ENCODE results near the gene TNFAIP8L1. TPM values are rescaled to one million over a fixed set of nuclear protein-coding genes. Genes with fewer than 3 reads are reported as not detected.
A peak's percentile ranks its signal among the peaks of the same experiment; 100 is the strongest.
"Not testable (repeated sequence)": the region's sequence is repeated elsewhere in the genome, so short reads cannot be mapped to it uniquely, and the experiment has no call there.

TNFAIP8L1 gene
- total and polyA plus RNA-seq, 2 experiments from 2014 or later: 5.1 to 18.1 TPM

- no peak overlapping the region for H3K4me3 ChIP-seq
- no peak for TF ChIP-seq CTCF (IDR thresholded peaks at IDR 0.05; ENCODE audit: low read depth, low read length)
- H3K4me1 ChIP-seq (ENCODE audit: low read depth): no peaks in the 10 kb centered on the region
- H3K9me3 ChIP-seq (ENCODE audit: low read depth): no peaks in the 10 kb centered on the region
- no peaks in the 10 kb centered on the region for H3K36me3 ChIP-seq
- no peak for DNase-seq (ENCODE audit: low read depth in 1 of 2, low spot score in 1 of 2)
- H3K27ac ChIP-seq: no peak overlapping the region
- no peaks in the 10 kb centered on the region for H3K27me3 ChIP-seq
These were observed 36.0 kb downstream of the TNFAIP8L1 start for GRCh38 chr19:4675346-4675745.

GRCh38 chr19:4676955-4677731 is 37.8 kb downstream of the TNFAIP8L1 start:
- peak; percentile 51 to 52 for DNase-seq (ENCODE audit: low read depth in 1 of 2, low spot score in 1 of 2)
- TF ChIP-seq CTCF (IDR thresholded peaks at IDR 0.05; ENCODE audit: low read depth, low read length): peak; percentile 46
- Histone ChIP-seq H3K9me3 (ENCODE audit: low read depth) (no peaks in the 10 kb centered on the region), H3K4me1 (ENCODE audit: low read depth) (no peaks in the 10 kb centered on the region), H3K27me3 (no peaks in the 10 kb centered on the region), H3K4me3 (no peak overlapping the region), H3K36me3 (no peaks in the 10 kb centered on the region), H3K27ac (no peak overlapping the region)

GRCh38 chr19:4678881-4679790 is 39.8 kb downstream of the TNFAIP8L1 start:
- peak in 1 of 2 donors; percentile 59 for DNase-seq (ENCODE audit: low read depth in 1 of 2, low spot score in 1 of 2)
- Histone ChIP-seq H3K27me3 (no peaks in the 10 kb centered on the region), H3K9me3 (ENCODE audit: low read depth) (no peaks in the 10 kb centered on the region), H3K36me3 (no peaks in the 10 kb centered on the region), H3K27ac (no peak overlapping the region), H3K4me1 (ENCODE audit: low read depth) (no peaks in the 10 kb centered on the region), H3K4me3 (no peak overlapping the region)
- TF ChIP-seq CTCF (IDR thresholded peaks at IDR 0.05; ENCODE audit: low read depth, low read length): no peak

GRCh38 chr19:4680021-4680420 is 40.7 kb downstream of the TNFAIP8L1 start:
- H3K36me3 ChIP-seq; H3K4me1 ChIP-seq (ENCODE audit: low read depth); DNase-seq (ENCODE audit: low read depth in 1 of 2, low spot score in 1 of 2); H3K9me3 ChIP-seq (ENCODE audit: low read depth); H3K4me3 ChIP-seq; H3K27ac ChIP-seq; H3K27me3 ChIP-seq: not testable (repeated sequence)

GRCh38 chr19:4682417-4683200 is 43.3 kb downstream of the TNFAIP8L1 start:
- H3K36me3 ChIP-seq: peaks cover 3% of the 10 kb centered on the region
- no peak overlapping the region for H3K4me3 ChIP-seq
- H3K9me3 ChIP-seq (ENCODE audit: low read depth): no peaks in the 10 kb centered on the region
- no peaks in the 10 kb centered on the region for H3K27me3 ChIP-seq
- TF ChIP-seq CTCF (IDR thresholded peaks at IDR 0.05; ENCODE audit: low read depth, low read length): no peak
- DNase-seq (ENCODE audit: low read depth in 1 of 2, low spot score in 1 of 2): no peak
- no peak overlapping the region for H3K27ac ChIP-seq
- H3K4me1 ChIP-seq (ENCODE audit: low read depth): no peaks in the 10 kb centered on the region
